ENCODE data around the gene SEL1L3.

The SEL1L3 gene

GRCh38 chr4:25856756-25857155 lies 6.0 kb downstream of the SEL1L3 start:
- no peak for DNase-seq (ENCODE audit: low read depth in 2 of 2, low spot score in 1 of 2)

GRCh38 chr4:25852103-25852502 lies 10.7 kb downstream of the SEL1L3 start:
- no peak for DNase-seq (ENCODE audit: low read depth in 2 of 2, low spot score in 1 of 2)

- DNase-seq (ENCODE audit: low read depth in 2 of 2, low spot score in 1 of 2): no peak
Measured at GRCh38 chr4:25847329-25847728, 15.5 kb downstream of the SEL1L3 start.

GRCh38 chr4:25845841-25846653 lies 16.7 kb downstream of the SEL1L3 start:
- DNase-seq (ENCODE audit: low read depth in 2 of 2, low spot score in 1 of 2): no peak

- DNase-seq (ENCODE audit: low read depth in 2 of 2, low spot score in 1 of 2): no peak
Measured at GRCh38 chr4:25844961-25845712, 17.7 kb downstream of the SEL1L3 start.

- DNase-seq (ENCODE audit: low read depth in 2 of 2, low spot score in 1 of 2): no peak
Measured at GRCh38 chr4:25843340-25844097, 19.3 kb downstream of the SEL1L3 start.

GRCh38 chr4:25842229-25842845 lies 20.5 kb downstream of the SEL1L3 start:
- no peak for DNase-seq (ENCODE audit: low read depth in 2 of 2, low spot score in 1 of 2)

- no peak for DNase-seq (ENCODE audit: low read depth in 2 of 2, low spot score in 1 of 2)
Measured at GRCh38 chr4:25839687-25840086, 23.1 kb downstream of the SEL1L3 start.

- no peak for DNase-seq (ENCODE audit: low read depth in 2 of 2, low spot score in 1 of 2)
Measured at GRCh38 chr4:25839233-25839632, 23.6 kb downstream of the SEL1L3 start.

- no peak for DNase-seq (ENCODE audit: low read depth in 2 of 2, low spot score in 1 of 2)
Measured at GRCh38 chr4:25838526-25838925, 24.3 kb downstream of the SEL1L3 start.

- no peak for DNase-seq (ENCODE audit: low read depth in 2 of 2, low spot score in 1 of 2)
Measured at GRCh38 chr4:25837107-25837506, 25.7 kb downstream of the SEL1L3 start.

GRCh38 chr4:25835384-25835783 lies 27.4 kb downstream of the SEL1L3 start:
- DNase-seq (ENCODE audit: low read depth in 2 of 2, low spot score in 1 of 2): no peak

- DNase-seq (ENCODE audit: low read depth in 2 of 2, low spot score in 1 of 2): no peak
Measured at GRCh38 chr4:25834411-25835107, 28.2 kb downstream of the SEL1L3 start.

GRCh38 chr4:25830548-25830947 lies 32.2 kb downstream of the SEL1L3 start:
- no peak for DNase-seq (ENCODE audit: low read depth in 2 of 2, low spot score in 1 of 2)

GRCh38 chr4:25827897-25828296 lies 34.9 kb downstream of the SEL1L3 start:
- DNase-seq (ENCODE audit: low read depth in 2 of 2, low spot score in 1 of 2): no peak

GRCh38 chr4:25827373-25827772 lies 35.4 kb downstream of the SEL1L3 start:
- no peak for DNase-seq (ENCODE audit: low read depth in 2 of 2, low spot score in 1 of 2)

- no peak for DNase-seq (ENCODE audit: low read depth in 2 of 2, low spot score in 1 of 2)
Measured at GRCh38 chr4:25826074-25826752, 36.6 kb downstream of the SEL1L3 start.

GRCh38 chr4:25823632-25824031 lies 39.2 kb downstream of the SEL1L3 start:
- no peak for DNase-seq (ENCODE audit: low read depth in 2 of 2, low spot score in 1 of 2)

GRCh38 chr4:25821899-25822298 lies 40.9 kb downstream of the SEL1L3 start:
- no peak for DNase-seq (ENCODE audit: low read depth in 2 of 2, low spot score in 1 of 2)

GRCh38 chr4:25821267-25821666 lies 41.5 kb downstream of the SEL1L3 start:
- DNase-seq (ENCODE audit: low read depth in 2 of 2, low spot score in 1 of 2): no peak

Data from stimulated activated CD8-positive, alpha-beta memory T cell treated with anti-CD3 and anti-CD28 coated beads, Interleukin-4, amount 100 ng/mL, for 1 hour (primary cell).